Endodermal cell (in vitro differentiated cells): Measurements from ENCODE around the gene ZBTB46. TPM values are rescaled to one million over a fixed set of nuclear protein-coding genes. Genes with fewer than 3 reads are reported as not detected.

Experiments
- DNase-seq: peaks from one replicate; pipeline ENCODE4 v3.0.0-alpha.2; 2017
- H3K27ac ChIP-seq: 2 replicates; pipeline ENCODE4 v1.5.1; 2013; ENCODE audit warnings: mild to moderate bottlenecking, low read depth, low read length, moderate library complexity
- H3K27me3 ChIP-seq: 2 replicates; pipeline ENCODE4 v1.6.1; 2013; ENCODE audit warnings: mild to moderate bottlenecking, low read length, moderate library complexity; ENCODE audit not compliant: insufficient read depth, control insufficient read depth, poor library complexity, severe bottlenecking
- H3K36me3 ChIP-seq: 2 replicates; pipeline ENCODE4 v1.7.0; 2013; ENCODE audit warnings: mild to moderate bottlenecking, low read length, moderate library complexity; ENCODE audit not compliant: control insufficient read depth, insufficient read depth
- H3K4me1 ChIP-seq: one replicate; pipeline ENCODE4 v1.7.0; 2013; ENCODE audit warnings: low read length; ENCODE audit not compliant: control insufficient read depth, insufficient read depth
- H3K4me3 ChIP-seq: 2 replicates; pipeline ENCODE4 v1.5.1; 2013; ENCODE audit warnings: mild to moderate bottlenecking, low read length, moderate library complexity
- H3K9ac ChIP-seq: 2 replicates; pipeline ENCODE4 v1.6.1; 2013; ENCODE audit warnings: mild to moderate bottlenecking, low read length, moderate library complexity; ENCODE audit not compliant: poor library complexity, severe bottlenecking; ENCODE audit errors: extremely low read depth
- H3K9me3 ChIP-seq: 2 replicates; pipeline ENCODE4 v1.6.1; 2013; ENCODE audit warnings: mild to moderate bottlenecking, low read length, moderate library complexity; ENCODE audit not compliant: control insufficient read depth
- H3K27ac Mint-ChIP-seq: 2 replicates; pipeline ENCODE4 v1.8.0; 2020; ENCODE audit warnings: mixed read lengths
- H3K27me3 Mint-ChIP-seq: 2 replicates; pipeline ENCODE4 v1.8.0; 2021; ENCODE audit warnings: mild to moderate bottlenecking, mixed read lengths; ENCODE audit not compliant: insufficient read depth
- H3K36me3 Mint-ChIP-seq: 2 replicates; pipeline ENCODE4 v1.8.0; 2020; ENCODE audit warnings: low read depth, mixed read lengths
- H3K4me1 Mint-ChIP-seq: 2 replicates; pipeline ENCODE4 v1.8.0; 2020; ENCODE audit warnings: mixed read lengths
- H3K4me3 Mint-ChIP-seq: 2 replicates; pipeline ENCODE4 v1.8.0; 2020; ENCODE audit warnings: mild to moderate bottlenecking, moderate library complexity, mixed read lengths
- H3K9me3 Mint-ChIP-seq: 2 replicates; pipeline ENCODE4 v1.8.0; 2020; ENCODE audit warnings: mild to moderate bottlenecking, mixed read lengths
- CTCF ChIP-seq: fragments of 200-600 bp; sonication (generic); conservative IDR thresholded peaks from 2 replicates; pipeline ENCODE4 v1.5.0; 2021; ENCODE audit warnings: antibody characterized with exemption, mild to moderate bottlenecking
- WGBS, 2 experiments: methylation state at CpG; one replicate each; pipeline versions ENCODE4 v1.1.5 to v1.1.7; 2013; ENCODE audit warnings: missing lambda C conversion rate in 2 of 2, mixed read lengths in 1 of 2; ENCODE audit not compliant: insufficient coverage in 1 of 2, insufficient read length in 1 of 2; 5-methylcytosine and 5-hydroxymethylcytosine counted together
- total RNA-seq, 2 donors: library from RNA; stranded (reverse); fragmentation: NEBNext Ultra II Directional in 1 of 2; extraction: Animal tissue kit (Norgen Biotek cat#: 25700) in 1 of 2; gene quantifications; 2 replicates in 1 of 2; 3 replicates in 1 of 2; pipeline ENCODE4 v1.2.1, GENCODE V29; 2021

ZBTB46 gene
- total RNA-seq, 2 donors from 2014 or later = 24.9 to 25.9 TPM

GRCh38 chr20:63714858-63715257 lies 116.2 kb downstream of the ZBTB46 start:
- H3K9ac ChIP-seq = no peak overlapping the region
- peaks cover 28% of the 10 kb centered on the region for H3K9me3 ChIP-seq
- H3K4me3 ChIP-seq = no peak overlapping the region
- peaks cover 81% of the 10 kb centered on the region for H3K36me3 Mint-ChIP-seq
- DNase-seq = no peak
- no peaks in the 10 kb centered on the region for H3K4me1 ChIP-seq
- peaks cover 17% of the 10 kb centered on the region for H3K9me3 Mint-ChIP-seq
- H3K4me1 Mint-ChIP-seq = no peaks in the 10 kb centered on the region
- WGBS, 2 experiments = 97 to 100% methylated on average over 2 to 4 of the region's 5 CpGs
- H3K36me3 ChIP-seq = peaks cover 77% of the 10 kb centered on the region
- H3K4me3 Mint-ChIP-seq = no peak overlapping the region
- no peak for TF ChIP-seq CTCF
- H3K27me3 ChIP-seq = no peaks in the 10 kb centered on the region
- H3K27ac ChIP-seq = no peak overlapping the region
- no peaks in the 10 kb centered on the region for H3K27me3 Mint-ChIP-seq
- no peak overlapping the region for H3K27ac Mint-ChIP-seq

- Mint-ChIP-seq H3K27me3 (no peaks in the 10 kb centered on the region), H3K4me3 (no peak overlapping the region), H3K4me1 (peaks cover 4% of the 10 kb centered on the region), H3K27ac (no peak overlapping the region), H3K36me3 (peaks cover 77% of the 10 kb centered on the region), H3K9me3 (peaks cover 13% of the 10 kb centered on the region)
- Histone ChIP-seq H3K27ac (no peak overlapping the region), H3K4me3 (no peak overlapping the region), H3K9ac (no peak overlapping the region), H3K4me1 (peaks cover 6% of the 10 kb centered on the region), H3K27me3 (no peaks in the 10 kb centered on the region), H3K36me3 (peaks cover 61% of the 10 kb centered on the region), H3K9me3 (peaks cover 28% of the 10 kb centered on the region)
- 95 to 100% methylated on average over 1 of the region's 1 CpG for WGBS, 2 experiments
- TF ChIP-seq CTCF = no peak
- no peak for DNase-seq
These were observed 118.9 kb downstream of the ZBTB46 start for GRCh38 chr20:63712191-63712590.

- Histone ChIP-seq H3K9ac (no peak overlapping the region), H3K4me3 (no peak overlapping the region), H3K9me3 (peaks cover 28% of the 10 kb centered on the region), H3K4me1 (peaks cover 12% of the 10 kb centered on the region), H3K27me3 (no peaks in the 10 kb centered on the region), H3K27ac (no peak overlapping the region), H3K36me3 (peaks cover 62% of the 10 kb centered on the region)
- Mint-ChIP-seq H3K4me1 (peaks cover 9% of the 10 kb centered on the region), H3K27ac (no peak overlapping the region), H3K36me3 (peaks cover 77% of the 10 kb centered on the region), H3K4me3 (no peak overlapping the region), H3K27me3 (no peaks in the 10 kb centered on the region), H3K9me3 (peaks cover 13% of the 10 kb centered on the region)
- DNase-seq = no peak
- no peak for TF ChIP-seq CTCF
- 88 to 91% methylated on average over 12 of the region's 12 CpGs for WGBS, 2 experiments
These were observed 119.9 kb downstream of the ZBTB46 start for GRCh38 chr20:63711085-63711645.
